NCI-H146 treated with DMSO at 0.1 percent for 48 hours (cell line): Measurements from ENCODE around the gene MYOM3.
"Not testable (repeated sequence)": the region's sequence is repeated elsewhere in the genome, so short reads cannot be mapped to it uniquely, and the experiment has no call there.

ENCODE experiments used
- DNase-seq: peaks from one replicate; lab custom pipeline; 2025; ENCODE audit not compliant: unreplicated experiment; lab: John Stamatoyannopoulos, UW

Gene MYOM3

GRCh38 chr1:24042315-24042714, 69.6 kb downstream of the MYOM3 start:
- DNase-seq = no peak

- DNase-seq = no peak
Measured at GRCh38 chr1:24036088-24036487, 75.8 kb downstream of the MYOM3 start.

GRCh38 chr1:24032981-24033380, 79.0 kb downstream of the MYOM3 start:
- DNase-seq = no peak

- DNase-seq = not testable (repeated sequence)
Measured at GRCh38 chr1:24030976-24031516, 80.9 kb downstream of the MYOM3 start.

- no peak for DNase-seq
Measured at GRCh38 chr1:24027838-24028468, 84.0 kb downstream of the MYOM3 start.

- DNase-seq = no peak
Measured at GRCh38 chr1:24022581-24023361, 89.2 kb downstream of the MYOM3 start.

- peak; percentile 28 for DNase-seq
Measured at GRCh38 chr1:24021403-24022266, 90.3 kb downstream of the MYOM3 start.

GRCh38 chr1:24020470-24020869, 91.5 kb downstream of the MYOM3 start:
- no peak for DNase-seq

- DNase-seq = no peak
Measured at GRCh38 chr1:24020025-24020424, 91.9 kb downstream of the MYOM3 start.

- no peak for DNase-seq
Measured at GRCh38 chr1:24018611-24019580, 93.0 kb downstream of the MYOM3 start.

GRCh38 chr1:24015221-24016210, 96.4 kb downstream of the MYOM3 start:
- DNase-seq = no peak

GRCh38 chr1:24012878-24013277, 99.1 kb downstream of the MYOM3 start:
- not testable (repeated sequence) for DNase-seq

- no peak for DNase-seq
Measured at GRCh38 chr1:24010650-24011049, 101.3 kb downstream of the MYOM3 start.

- no peak for DNase-seq
Measured at GRCh38 chr1:24009406-24009805, 102.5 kb downstream of the MYOM3 start.

GRCh38 chr1:24008574-24009184, 103.3 kb downstream of the MYOM3 start:
- DNase-seq = not testable (repeated sequence)

- no peak for DNase-seq
Measured at GRCh38 chr1:24007079-24007478, 104.9 kb downstream of the MYOM3 start.
